GM18520 (cell line): Measurements from ENCODE around the gene GPX1.
"Not testable (repeated sequence)": the region's sequence is repeated elsewhere in the genome, so short reads cannot be mapped to it uniquely, and the experiment has no call there.

Experiments used
- ATAC-seq: cut with Tn5 transposase; IDR thresholded peaks from one replicate; pipeline ENCODE4 v1.9.1; 2021; ENCODE audit not compliant: unreplicated experiment

The GPX1 gene

DNA sequence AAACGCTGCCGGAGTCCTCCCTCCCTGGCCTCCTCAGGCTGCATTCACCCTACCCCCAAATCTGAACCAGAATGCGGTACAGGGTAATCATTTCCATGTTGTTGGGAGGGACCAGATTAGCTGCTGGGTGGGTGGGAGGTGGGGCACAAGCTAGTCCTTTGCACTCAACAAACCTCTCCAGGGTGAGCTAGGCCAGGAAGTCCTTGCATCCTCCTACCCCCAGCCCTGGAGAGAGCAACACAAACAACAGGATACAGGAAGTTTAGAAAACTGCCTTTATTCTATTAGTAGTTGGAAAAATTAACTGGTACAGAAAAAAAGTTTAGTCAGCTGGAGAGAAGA lies 702 bp upstream of the GPX1 start:
- ATAC-seq = no peak

DNA sequence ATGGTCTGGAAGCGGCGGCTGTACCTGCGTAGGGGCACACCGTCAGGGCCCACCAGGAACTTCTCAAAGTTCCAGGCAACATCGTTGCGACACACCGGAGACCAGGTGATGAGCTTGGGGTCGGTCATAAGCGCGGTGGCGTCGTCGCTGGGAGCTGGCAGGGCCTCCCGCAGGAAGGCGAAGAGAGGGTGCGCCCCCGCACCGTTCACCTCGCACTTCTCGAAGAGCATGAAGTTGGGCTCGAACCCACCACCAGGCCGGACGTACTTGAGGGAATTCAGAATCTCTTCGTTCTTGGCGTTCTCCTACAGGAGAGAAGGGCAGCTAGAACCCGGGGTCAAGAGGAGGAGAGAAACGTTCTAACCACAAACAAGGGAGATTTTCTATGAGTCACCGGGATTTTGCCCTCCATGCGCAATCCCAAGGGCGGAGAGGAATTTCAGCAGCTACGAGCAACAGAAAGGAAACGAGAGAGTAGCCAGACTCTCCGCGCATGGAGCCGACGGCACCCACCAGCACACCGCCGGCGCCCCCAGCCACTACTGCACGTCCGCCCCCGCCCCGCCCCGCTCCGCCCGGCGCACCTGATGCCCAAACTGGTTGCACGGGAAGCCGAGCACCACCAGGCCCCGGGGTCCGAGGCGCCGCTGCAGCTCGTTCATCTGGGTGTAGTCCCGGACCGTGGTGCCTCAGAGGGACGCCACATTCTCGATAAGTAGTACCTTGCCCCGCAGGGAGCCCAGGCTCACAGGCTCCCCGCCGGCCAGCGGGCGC lies 523 bp downstream of the GPX1 start:
- not testable (repeated sequence) for ATAC-seq

DNA sequence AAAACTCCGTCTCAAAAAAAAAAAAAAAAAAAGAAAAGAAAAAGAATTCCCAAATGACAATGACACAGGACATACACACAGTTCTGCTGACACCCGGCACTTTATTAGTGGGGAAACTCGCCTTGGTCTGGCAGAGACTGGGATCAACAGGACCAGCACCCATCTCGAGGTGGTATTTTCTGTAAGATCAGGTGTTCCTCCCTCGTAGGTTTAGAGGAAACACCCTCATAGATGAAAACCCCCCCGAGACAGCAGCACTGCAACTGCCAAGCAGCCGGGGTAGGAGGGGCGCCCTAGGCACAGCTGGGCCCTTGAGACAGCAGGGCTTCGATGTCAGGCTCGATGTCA lies 1.1 kb downstream of the GPX1 start:
- ATAC-seq = not testable (repeated sequence)

DNA sequence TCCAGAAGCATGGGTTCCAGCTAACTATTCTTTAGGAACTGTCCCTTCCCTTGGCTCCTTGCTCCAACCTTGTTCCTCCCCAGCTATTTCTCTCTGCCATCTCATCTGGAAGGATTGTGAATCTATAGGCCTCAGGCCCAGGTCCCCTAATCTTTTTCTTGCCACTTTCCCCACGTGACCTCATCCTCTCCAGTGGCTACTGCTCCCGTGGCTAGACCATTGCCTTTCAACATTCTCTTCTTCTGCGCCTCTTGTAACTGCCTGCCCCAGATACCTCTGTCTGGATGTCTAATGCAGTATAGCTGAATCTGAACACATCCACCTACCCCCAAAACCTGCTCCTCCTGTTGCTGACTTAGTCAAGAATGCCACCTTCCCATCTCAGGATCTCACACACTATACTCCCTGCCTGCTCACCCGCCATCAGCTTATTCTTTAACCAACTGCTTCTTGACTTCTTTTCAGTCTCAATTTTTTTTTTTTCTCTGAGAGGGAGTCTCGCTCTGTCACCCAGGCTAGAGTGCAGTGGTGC lies 5.2 kb downstream of the GPX1 start:
- no peak for ATAC-seq

DNA sequence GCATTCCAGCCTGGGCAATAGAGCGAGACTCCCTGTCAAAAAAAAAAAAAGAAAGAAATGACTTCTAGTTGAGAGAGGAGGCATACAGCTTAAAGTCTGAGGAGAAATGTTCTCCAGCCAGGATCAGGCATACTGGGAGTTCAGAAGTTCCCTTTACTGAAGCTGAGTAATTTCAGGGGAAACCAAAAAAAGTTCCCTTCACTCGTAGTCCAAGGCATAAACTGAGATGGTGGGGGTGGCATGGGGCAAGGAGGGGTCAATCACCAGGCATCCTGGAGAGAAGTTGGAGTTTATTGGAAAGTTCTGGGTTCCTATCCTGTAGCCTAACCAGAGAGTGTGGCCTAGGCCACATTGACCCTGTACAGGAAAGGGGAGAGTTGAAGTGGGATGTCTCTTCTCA lies 5.9 kb downstream of the GPX1 start:
- ATAC-seq = no peak

DNA sequence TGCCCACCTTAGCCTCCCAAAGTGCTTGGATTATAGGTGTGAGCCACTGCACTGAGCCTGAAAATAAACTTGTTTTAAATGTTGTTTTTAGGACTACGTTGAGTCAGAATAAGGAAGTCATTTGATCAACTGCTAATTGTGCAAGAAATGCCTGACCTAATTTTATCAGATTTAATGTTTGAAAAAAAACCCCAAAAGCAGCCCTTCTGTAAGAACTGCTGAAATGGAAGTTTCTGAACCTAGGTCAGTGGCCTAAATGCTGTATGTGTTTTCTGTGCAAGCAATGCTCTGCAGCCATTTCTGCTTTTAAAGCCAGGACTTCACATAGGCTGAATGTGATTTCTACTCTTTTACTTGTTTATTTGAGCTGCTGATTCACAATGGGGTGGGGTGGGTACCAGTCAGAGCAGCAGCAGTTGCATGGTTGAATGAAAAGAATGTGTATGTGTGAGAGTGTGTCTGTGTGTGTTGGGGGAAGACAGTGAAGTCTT lies 6.6 kb downstream of the GPX1 start:
- no peak for ATAC-seq

DNA sequence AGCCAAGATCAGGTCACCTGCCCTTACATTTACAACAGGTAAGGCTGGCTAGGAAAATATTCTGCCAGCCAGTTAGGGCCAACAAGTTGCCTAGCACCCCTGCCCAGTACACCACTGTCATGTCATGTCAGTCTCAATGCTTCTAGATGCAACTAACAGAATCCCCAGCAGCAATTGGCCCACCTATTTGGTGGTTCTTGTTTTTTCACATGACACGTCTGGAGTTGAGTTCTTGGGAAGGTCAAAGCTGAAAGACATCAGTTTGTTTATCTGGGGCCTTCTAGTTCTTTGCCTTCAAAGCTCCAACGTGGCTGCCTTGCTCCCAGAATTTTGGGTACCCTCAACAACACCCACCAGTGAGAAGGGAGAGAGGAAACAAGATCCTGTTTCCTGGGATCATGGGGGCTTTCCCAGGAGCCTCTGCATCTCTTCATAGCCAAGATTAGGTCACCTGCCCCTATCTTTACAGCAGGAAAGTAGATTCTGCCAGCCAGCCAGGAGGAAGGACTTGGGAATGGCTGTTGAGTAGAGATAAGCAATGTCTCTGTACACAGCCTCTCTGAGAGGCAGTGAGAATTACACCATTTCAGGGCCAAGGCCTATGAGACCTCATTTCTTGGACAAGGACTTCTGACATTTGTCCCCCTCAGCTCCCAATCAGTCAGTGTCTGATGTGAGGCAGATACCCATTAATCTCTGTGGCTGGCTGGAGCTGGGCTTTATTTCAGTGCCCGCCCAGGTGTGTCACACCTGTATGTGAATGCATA lies 8.6 kb downstream of the GPX1 start:
- no peak for ATAC-seq

DNA sequence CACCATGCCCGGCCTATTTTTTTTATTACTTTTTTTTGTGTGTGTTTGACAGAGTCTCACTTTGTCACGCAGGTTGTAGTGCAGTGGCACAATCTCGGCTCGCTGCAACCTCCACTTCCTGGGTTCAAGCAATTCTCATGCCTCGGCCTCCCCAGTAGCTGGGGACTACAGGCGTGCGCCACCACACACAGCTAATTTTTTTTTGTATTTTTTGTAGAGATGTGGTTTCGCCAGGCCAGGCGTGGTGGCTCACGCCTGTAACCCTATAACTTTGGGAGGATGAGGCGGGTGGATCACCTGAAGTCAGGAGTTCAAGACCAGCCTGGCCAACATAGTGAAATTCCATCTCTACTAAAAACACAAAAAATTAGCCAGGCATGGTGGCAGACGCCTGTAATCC lies 9.8 kb downstream of the GPX1 start:
- ATAC-seq = not testable (repeated sequence)

DNA sequence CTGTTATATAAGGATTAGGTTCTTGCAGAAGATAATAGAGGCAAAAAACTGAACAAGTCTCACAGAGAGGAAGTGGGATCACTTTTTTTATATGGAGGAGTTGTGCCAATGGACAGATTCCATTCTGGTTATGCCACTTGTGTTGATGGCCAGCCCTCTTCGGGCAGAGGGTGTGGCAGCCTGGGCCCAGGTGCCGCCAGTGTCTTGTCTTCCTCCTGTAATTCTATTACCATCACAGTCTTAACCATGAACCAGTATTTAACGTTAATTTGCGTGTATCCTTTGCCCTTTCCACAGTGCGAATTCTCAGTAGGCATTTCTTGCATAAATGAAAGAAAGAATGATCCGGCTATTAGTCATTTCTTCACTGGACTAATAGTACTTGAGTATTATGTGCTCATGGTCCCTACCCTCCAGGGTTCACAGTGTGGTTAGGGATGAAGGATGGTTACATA lies 11.3 kb downstream of the GPX1 start:
- no peak for ATAC-seq

DNA sequence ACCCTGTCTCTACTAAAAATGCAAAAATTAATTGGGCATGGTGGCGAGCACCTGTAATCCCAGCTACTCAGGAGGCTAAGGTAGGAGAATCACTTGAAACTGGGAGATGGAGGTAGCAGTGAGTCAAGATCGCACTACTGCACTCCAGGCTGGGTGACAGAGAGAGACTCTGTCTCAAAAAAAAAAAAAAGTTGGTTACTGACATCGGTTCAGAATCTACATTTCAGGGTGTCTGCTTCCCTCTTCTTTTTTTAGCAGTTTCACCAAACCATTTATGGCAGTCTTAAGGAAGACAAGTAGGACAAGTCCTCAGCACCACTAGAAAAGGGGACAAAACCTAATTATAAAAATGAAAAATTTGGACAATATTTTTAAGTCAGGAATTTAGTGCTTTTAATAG lies 15.0 kb downstream of the GPX1 start:
- no peak for ATAC-seq

DNA sequence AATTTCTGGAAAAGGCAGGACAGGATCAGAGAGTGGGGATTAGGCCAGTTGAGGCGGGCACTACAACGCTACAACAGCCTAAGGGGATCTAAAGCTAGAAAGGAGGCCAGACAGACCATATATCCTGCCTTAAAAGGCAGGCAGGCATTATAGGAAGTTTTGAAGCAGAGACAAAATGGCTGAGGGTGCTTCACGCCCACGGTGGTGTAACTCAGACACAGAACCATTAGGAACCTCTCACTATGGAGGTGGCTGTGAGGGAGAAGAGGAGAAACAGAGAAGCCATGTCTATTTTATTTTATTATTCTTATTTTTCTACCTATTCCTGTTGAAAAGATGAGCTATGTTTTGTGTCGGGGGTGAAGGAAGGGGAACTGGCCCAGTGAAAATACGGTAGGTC lies 16.2 kb downstream of the GPX1 start:
- no peak for ATAC-seq

DNA sequence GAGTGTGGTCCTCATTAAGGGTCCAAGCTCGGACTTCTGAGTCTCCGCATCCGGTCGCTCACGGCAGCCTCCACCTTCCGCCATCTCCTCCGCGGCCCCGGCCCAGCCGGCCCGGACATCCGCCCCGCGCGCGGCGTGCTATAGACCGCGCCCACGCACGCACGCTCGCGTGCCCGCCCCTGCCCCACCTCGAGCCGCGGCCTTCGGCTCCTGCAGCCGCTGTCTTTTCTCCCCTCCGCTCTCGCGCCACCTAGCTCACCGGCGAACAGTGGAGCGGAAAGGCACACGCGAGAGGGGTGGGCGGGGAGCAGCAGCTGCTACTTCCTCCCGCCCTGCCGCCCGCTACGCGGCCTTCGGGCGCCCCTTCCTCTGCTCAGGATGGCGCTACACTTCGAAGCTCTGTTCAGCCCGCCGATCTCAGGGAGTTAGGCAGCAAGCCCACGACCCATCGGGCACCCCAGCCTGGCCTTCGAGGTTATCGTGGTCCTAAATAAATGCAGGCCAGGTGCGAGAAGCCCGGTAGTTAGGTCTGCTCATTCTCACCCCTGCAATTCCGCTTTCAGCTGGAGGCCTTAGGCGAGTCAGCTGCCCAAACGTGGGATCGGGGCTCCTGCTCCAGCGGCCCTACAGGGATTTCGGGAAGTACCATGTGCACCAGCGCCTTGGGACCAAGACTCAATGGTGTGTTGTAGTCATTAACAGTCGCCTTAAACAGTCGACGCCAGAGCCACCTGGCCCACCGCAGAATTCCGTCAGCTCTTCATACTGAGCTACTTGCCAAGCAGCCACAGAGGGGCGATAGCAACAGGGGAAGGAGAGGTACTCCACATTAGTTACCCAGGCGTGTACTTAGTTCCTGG lies 18.0 kb downstream of the GPX1 start, which contains the start of gene USP4:
TSS of gene USP4 (minus strand) at position 113 of the 860 bp plus-strand sequence. CDS start at position 84, 29 bp downstream.
- ATAC-seq = peak; percentile 88

DNA sequence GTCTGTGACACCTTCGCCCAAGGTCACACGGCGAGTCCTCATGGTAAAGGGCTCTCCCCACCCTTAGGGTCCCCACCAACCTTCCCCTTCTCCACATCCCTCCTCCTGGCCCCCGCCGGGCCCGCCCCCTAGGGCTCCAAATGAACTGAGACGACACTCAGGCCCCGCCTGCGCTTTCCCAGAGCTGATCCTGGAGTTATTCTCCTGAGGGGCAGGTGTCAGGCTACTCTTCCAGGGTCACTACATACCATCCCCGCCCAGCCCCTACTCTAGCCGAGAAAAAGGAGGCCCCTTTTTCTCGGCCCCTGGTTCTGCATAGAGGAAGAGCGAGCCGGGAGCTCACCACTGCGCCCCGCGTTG lies 18.6 kb downstream of the GPX1 start:
- no peak for ATAC-seq

DNA sequence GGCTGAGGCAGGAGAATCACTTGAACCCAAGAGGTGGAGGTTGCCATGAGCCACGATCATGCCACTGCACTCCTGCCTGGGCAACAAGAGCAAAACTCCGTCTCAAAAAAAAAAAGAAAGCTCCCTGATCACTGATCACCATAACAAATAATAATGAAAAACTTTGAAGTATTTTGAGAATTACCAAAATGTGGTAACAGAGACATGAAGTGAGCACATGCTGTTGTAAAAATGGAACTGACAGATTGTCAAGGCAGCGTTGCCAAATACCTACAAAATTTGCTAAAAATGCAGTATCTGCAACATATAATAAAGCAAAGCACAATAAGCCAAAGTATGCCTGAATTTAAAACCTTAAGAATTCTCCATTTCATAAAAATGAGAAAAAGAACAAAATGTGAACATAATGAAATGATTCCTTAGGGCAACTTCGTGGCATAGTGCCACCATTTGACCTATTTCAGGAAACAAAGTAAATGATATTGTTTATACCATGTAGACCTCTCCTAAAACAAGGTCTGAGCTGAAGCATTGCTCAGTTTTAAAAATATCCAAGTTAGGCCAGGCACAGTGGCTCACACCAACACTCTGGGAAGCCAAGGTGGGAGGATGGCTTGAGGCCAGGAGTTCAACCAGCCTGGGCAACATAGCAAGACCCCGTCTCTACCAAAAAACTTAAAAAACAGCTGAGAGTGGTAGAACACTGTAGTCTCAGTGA lies 24.1 kb downstream of the GPX1 start:
- no peak for ATAC-seq

DNA sequence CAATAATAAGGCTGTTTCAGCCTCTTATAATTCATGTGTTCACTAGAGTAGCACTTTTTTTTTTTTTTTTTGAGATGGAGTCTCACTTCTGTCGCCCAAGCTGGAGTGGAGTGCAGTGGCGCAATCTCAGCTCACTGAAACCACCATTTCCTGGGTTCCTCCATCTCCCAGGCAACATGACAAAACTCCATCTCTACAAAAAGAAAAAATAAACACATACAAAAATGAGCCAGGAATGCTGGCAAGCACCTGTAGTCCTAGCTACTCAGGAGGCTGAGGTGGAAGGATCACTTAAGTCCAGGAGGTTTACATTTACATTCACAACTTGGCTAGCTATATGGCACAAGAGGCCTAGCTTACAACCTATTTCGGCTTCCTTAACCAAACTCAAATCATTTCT lies 25.1 kb downstream of the GPX1 start:
- ATAC-seq = no peak

DNA sequence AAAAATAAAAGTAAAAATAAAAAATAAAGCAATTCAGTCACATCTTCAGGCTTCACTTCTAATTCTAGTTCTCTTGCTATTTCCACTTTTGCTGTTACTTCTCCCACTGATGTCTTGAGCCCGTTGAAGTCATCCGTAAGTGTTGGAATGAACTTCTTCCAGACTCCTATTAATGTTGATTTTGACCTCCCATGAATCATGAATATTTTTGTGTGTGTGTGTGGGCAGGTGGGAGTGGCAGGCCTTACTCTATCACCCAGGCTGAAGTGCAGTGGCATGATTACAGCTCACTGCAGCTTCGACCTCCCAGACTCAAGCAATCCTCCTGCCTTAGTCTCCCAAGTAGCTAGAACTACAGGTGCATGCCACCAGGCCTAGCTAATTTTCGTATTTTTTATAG lies 29.0 kb downstream of the GPX1 start:
- ATAC-seq = no peak

DNA sequence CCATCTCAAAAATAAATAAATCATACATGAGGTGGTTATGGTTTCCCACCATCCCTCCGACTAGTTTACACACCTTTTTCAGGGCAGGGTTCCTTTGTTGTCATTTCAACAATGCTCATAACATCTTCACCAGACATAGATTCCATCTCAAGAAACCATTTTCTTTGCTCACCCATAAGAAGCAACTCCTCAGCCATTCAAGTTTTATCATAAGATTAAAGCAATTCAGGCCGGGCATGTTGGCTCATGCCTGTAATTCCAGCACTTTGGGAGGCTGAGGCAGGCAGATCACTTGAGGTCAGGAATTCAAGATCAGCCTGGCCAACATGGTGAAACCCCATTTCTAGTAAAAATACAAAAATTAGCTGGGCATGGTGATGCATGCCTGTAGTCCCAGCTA lies 29.8 kb downstream of the GPX1 start:
- ATAC-seq = not testable (repeated sequence)

DNA sequence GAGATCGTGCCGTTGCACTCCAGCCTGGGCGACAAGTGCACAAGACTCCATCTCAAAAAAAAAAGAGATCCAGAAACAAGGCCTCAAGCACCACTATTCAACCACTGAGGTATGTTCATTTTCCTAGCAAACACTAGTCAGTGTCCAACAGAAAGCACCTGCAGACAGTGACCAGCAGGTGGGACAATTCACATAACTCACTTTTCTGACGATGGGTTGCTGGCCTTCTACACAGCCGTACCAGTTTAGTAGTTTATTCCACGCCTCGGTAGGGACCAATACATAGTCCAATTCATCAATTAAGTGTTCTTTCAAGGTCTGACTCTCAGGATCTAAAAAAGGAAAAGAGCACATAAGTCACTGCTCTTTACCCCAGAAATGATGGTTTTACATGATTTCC lies 30.7 kb downstream of the GPX1 start:
- ATAC-seq = no peak

DNA sequence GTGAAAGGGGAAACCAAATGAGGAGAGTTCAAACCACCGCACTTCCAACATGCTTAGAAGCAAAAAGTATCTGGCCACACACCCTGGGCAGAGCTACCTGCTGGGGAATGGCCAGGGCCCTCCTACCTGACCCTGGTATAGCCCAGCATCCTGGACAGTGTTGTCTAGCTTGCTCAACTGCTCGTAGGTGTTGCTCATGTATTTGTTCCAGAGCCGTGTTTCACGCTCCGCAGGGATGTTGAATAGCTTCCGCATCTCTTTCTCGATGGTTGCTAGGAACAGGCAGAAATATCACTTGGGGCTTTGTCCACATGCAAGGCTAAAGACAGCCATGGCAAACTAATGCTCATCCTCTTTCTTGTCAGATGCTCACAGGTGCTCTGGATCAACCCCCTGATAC lies 33.4 kb downstream of the GPX1 start:
- no peak for ATAC-seq

DNA sequence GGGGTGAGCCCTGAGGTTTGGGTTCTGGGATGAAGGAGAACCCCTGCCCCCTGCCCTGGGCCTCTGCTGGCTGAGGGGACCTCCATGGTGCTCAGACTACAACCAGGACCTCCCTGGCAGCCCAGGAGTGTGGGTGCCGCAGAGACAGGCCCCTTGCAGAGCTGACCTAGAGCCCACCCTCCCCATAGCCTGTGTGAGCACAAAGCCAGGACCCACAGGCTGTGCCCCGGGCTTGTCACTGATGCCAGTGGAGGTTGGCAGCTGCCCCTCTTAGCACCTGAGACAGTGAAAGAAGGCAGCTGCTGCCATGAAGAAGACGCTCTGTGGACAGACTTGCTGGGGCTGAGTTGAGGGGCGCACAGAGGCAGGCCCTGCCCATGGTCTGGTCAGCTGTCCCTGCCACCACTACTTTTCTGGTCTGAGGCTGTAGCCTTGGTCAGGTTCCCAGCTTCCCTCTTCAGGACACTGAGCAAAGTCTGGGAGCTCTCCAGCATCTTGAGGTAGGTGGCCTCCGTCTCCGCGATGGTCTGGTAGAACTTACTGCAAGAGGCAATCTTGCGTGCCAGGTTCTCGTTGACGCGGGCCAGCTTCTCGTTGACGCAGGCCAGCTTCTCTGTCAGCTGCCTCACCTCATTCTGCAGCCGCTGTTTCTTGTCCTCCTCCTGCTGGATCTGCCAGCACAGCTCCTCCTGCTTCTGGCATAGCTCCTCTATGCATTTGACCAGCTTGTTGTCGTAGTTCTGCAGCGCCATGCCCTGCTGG lies 41.3 kb downstream of the GPX1 start:
- no peak for ATAC-seq
